Islet of Langerhans (tissue), 1 donor: ENCODE data around the gene USP22.

Source experiments
- FAIRE-seq: peaks from one replicate; lab custom pipeline; 2011; peaks lifted over from hg19 to GRCh38; lab: Jason Lieb, UNC

The USP22 gene

GRCh38 chr17:21046216-21046615 lies 3.4 kb upstream of the USP22 start:
- FAIRE-seq: no peak

DNA sequence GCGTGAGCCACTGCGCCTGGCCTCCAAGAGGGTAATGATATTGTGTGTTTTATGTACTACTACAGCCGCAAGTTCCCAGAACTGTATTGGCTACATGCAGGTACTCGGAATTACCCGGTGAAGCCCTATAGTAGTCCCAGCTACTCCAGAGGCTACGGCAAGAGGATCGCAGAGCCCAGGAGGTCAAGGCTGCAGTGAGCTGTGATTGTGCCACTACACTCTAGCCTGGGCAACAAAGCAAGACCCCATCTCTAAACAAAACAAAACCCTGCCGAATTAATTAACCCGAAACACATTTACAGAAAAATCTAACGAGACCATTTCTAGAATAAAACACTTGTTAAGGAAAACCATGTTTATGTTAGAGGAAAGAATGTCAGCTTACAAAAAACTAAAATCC lies 2.2 kb upstream of the USP22 start:
- no peak for FAIRE-seq

DNA sequence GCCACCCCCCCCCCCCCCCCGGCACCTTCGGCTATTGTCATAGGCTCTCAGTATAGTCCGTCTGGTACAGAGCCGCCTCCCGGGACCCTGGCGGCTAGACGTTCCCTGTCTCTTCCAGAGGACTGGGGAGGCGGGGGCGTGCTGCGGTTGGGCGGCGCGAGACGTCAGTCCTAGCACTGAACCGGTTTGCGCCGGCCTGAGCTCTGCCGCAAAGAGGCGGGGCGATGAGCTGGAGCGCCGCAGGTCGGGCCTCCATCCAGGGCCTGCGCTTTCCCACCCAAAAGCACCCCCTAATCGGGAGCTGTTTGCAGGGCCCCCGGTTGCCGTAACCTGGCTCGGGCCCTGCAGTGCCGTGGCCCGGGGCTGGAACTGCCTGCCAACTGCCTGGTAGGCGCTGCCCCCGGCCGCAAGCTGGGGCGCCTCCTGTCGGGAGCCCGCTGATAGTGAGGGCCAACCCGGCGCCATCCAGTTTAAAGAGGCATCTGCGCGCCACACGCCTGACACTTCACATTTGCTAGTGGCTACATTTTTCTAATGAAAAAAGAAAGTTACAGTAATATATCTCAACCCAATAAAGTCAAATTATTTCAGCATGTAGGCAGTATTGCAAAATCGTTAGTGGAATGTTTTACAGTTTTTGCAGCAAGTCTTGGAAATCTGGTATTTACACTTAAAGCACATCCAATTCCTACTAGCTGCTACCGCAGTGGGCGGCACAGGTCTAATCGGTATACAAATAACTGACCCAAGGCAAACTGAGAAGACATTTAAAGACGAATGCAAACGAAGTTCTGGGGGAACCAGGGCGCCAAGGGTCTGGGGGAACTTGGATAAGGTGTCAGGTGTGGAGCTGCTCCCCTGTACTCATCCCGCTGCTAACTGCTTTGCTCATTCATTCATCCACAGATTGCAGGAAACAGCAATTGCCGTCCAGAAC lies 753 bp upstream of the USP22 start:
- no peak for FAIRE-seq

GRCh38 chr17:21041741-21042457 lies 912 bp downstream of the USP22 start:
- FAIRE-seq: no peak

DNA sequence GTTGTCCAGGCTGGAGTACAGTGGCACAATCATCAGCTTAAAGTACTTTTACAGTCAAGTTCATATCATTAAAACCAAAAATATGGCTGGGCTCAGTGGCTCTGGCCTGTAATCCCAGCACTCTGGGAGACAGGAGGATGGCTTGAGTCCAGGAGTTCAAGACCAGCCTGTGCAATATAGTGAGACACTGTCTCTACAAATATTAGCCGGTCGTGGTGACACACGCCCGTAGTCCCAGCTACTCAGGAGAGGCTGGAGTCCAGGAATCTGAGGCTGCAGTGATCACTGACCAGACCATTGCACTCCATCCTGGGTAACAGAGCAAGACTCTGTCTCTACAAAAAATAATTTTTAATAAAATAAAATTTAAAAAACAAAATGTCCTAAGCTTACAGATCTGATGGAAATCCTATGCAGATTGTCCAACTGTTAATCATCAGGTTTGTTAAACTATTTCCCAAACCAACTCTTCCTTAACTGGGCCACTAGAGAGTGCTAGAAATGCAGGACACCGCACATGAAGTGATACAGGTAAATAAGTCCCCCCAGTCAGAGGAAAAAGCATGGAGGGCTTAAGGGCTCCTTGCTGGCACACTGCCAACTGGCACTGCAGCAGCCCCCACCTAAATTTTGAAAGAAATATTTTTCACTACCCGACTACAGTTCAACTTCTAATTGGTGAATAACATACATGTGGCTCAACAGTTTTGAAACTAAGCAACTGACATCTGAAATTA lies 2.8 kb downstream of the USP22 start:
- FAIRE-seq: peak; percentile 56

GRCh38 chr17:21037117-21037803 lies 5.6 kb downstream of the USP22 start:
- FAIRE-seq: no peak

DNA sequence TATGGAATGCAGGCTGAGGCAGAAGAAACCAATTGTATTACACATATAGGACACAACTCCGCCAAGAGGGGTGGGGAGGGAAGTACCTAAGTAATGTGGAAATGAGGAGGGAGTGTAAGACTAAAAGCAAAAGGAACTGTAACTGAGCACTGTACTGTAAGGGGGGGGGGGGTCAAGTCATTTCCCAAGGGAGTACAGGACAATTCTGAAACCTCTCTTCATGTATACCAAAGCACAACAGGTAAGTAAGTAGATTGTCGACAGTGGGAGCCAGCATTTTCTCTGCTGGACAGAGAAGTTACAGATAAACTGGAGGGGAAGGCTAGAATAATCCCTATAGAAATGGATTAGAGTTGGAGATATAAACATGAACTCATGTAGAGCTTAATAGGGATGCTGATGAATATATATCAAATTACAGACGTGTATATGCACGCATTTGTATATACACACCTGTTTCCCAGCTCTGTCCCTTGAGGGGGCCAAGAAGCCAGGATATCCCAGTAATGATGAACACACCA lies 6.4 kb downstream of the USP22 start:
- no peak for FAIRE-seq

DNA sequence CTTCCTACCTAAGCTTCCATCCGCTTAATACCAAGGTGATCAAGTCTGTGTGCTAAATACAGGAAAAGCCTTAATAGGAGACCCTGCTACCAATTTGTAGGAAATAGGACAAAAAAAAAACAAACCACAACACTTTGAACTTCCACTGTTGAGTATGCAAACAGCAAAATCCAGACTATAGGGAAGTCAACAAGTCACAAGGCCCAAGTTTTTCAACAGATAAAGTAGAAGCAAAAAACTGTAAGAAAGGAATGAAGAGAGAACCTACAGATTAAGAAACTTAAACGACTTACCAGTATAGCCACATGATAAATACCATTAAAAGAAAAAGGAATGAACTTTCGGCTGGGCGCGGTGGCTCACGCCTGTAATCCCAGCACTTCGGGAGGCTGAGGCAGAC lies 7.4 kb downstream of the USP22 start:
- no peak for FAIRE-seq

GRCh38 chr17:21034340-21035235 lies 8.2 kb downstream of the USP22 start:
- no peak for FAIRE-seq

- FAIRE-seq: no peak
Measured at GRCh38 chr17:21033350-21033749, 9.5 kb downstream of the USP22 start.

- FAIRE-seq: no peak
Measured at GRCh38 chr17:21031756-21032396, 10.9 kb downstream of the USP22 start.

DNA sequence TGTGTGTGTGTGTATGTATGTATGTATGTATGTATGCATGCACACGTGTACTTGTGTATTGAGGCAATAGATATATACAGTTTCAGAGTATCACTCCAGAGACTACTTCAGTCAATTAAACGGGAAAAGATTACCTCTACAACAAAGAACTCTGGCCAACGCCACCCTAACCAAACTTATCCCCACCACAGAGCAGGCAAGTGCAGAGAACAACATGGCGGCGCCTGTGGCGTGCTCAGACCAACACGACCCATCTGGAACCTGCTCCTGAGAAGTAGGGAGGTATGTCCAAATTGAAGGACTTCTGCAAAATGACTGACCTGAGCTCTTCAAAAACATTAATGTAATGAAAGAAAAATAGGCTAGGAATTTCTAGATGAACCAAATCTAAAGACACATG lies 12.4 kb downstream of the USP22 start:
- FAIRE-seq: no peak

DNA sequence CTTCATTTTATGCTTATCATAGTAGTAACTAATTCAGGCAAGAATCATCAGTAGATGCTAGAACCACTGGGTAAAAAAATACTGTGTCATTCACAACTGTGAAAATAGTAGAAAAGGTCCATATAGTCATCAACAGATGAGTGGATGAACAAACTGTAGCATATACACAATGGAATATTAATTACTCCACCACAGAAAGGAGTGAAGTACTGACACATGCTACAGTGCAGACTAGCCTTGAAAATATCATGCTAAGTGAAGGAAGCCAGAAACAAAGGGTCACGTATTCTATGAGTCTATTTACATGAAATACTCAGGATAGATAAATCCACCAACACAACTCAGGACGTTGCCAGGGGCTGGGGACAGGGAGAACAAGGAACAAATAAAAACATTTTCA lies 13.3 kb downstream of the USP22 start:
- FAIRE-seq: no peak

DNA sequence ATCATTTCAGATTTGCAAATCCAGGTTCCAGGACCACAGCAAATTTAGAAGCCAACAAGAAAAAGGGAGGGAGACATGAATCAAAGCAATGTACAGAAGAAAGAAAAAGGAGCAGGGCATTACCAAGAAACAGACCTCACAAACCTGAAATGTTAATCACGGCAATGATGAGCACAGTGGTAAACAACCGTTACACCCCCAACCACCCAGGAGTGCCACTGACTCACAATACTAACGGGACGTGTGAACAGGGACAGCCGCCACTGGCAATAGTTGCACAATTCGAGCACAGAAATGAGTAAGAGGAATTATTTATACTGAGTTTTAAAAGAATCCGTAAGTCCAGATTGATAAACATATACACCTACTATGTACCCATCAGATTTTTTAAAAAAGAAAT lies 13.8 kb downstream of the USP22 start:
- no peak for FAIRE-seq

- no peak for FAIRE-seq
Measured at GRCh38 chr17:21028192-21028591, 14.6 kb downstream of the USP22 start.

GRCh38 chr17:21027031-21027430 lies 15.8 kb downstream of the USP22 start:
- no peak for FAIRE-seq

- FAIRE-seq: no peak
Measured at GRCh38 chr17:21025451-21025850, 17.4 kb downstream of the USP22 start.

DNA sequence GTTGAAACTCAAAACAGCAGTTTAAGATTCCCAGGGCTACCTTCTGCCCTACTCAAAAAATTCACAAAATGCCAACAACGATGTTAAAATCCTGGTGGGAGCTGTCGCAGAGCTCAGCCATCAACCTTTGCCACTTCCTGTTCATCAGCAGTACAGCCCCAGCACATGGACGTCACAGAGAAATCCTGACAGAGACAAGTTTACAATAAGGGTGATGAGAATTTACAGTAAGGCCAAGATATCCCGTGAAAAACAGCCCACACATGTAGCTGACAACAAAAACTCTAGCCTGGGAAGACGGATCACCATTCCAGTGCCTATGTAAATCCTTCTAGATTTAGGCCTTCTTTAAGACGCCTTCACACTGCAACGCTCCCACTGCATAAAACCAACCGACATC lies 18.8 kb downstream of the USP22 start:
- FAIRE-seq: no peak

- no peak for FAIRE-seq
Measured at GRCh38 chr17:21021208-21021803, 21.5 kb downstream of the USP22 start.

GRCh38 chr17:21020622-21021021 lies 22.2 kb downstream of the USP22 start:
- FAIRE-seq: no peak
